GM18508 (cell line): ENCODE results near the gene PDE10A.
A peak's percentile ranks its signal among the peaks of the same experiment; 100 is the strongest.
"Not testable (repeated sequence)": the region's sequence is repeated elsewhere in the genome, so short reads cannot be mapped to it uniquely, and the experiment has no call there.

Experiments used
- ATAC-seq: cut with Tn5 transposase; IDR thresholded peaks from one replicate; pipeline ENCODE4 v1.9.1; 2021; ENCODE audit warnings: moderate number of reproducible peaks; ENCODE audit not compliant: insufficient read depth, unreplicated experiment

Gene PDE10A

GRCh38 chr6:165599596-165600487 lies 63.2 kb downstream of the PDE10A start:
- ATAC-seq, result no peak

- no peak for ATAC-seq
Observed at GRCh38 chr6:165599121-165599520, 63.9 kb downstream of the PDE10A start.

GRCh38 chr6:165597821-165598220 lies 65.2 kb downstream of the PDE10A start:
- no peak for ATAC-seq

GRCh38 chr6:165594584-165595333 lies 68.3 kb downstream of the PDE10A start:
- no peak for ATAC-seq

GRCh38 chr6:165592947-165593346 lies 70.1 kb downstream of the PDE10A start:
- not testable (repeated sequence) for ATAC-seq

- no peak for ATAC-seq
Observed at GRCh38 chr6:165588515-165588914, 74.5 kb downstream of the PDE10A start.

- ATAC-seq, result no peak
Observed at GRCh38 chr6:165587206-165587605, 75.8 kb downstream of the PDE10A start.

- no peak for ATAC-seq
Observed at GRCh38 chr6:165586706-165587105, 76.3 kb downstream of the PDE10A start.

- ATAC-seq, result no peak
Observed at GRCh38 chr6:165585060-165585459, 78.0 kb downstream of the PDE10A start.

GRCh38 chr6:165584541-165584940 lies 78.5 kb downstream of the PDE10A start:
- ATAC-seq, result no peak

GRCh38 chr6:165581678-165582077 lies 81.4 kb downstream of the PDE10A start:
- no peak for ATAC-seq

GRCh38 chr6:165580136-165580535 lies 82.9 kb downstream of the PDE10A start:
- ATAC-seq, result no peak

- ATAC-seq, result no peak
Observed at GRCh38 chr6:165579151-165579550, 83.9 kb downstream of the PDE10A start.

GRCh38 chr6:165577556-165577955 lies 85.5 kb downstream of the PDE10A start:
- no peak for ATAC-seq

- no peak for ATAC-seq
Observed at GRCh38 chr6:165575158-165575549, 87.9 kb downstream of the PDE10A start.

GRCh38 chr6:165574220-165575157 lies 88.6 kb downstream of the PDE10A start:
- peak; percentile 54 for ATAC-seq

- no peak for ATAC-seq
Observed at GRCh38 chr6:165573671-165574070, 89.4 kb downstream of the PDE10A start.

- peak; percentile 80 for ATAC-seq
Observed at GRCh38 chr6:165571721-165572132, 91.3 kb downstream of the PDE10A start.

GRCh38 chr6:165571068-165571682 lies 91.9 kb downstream of the PDE10A start:
- no peak for ATAC-seq

GRCh38 chr6:165568326-165568725 lies 94.7 kb downstream of the PDE10A start:
- no peak for ATAC-seq
